ENCODE measurements around the gene RHBDL3. TPM values are rescaled to one million over a fixed set of nuclear protein-coding genes. Genes with fewer than 3 reads are reported as not detected.

RHBDL3 gene, protein sequence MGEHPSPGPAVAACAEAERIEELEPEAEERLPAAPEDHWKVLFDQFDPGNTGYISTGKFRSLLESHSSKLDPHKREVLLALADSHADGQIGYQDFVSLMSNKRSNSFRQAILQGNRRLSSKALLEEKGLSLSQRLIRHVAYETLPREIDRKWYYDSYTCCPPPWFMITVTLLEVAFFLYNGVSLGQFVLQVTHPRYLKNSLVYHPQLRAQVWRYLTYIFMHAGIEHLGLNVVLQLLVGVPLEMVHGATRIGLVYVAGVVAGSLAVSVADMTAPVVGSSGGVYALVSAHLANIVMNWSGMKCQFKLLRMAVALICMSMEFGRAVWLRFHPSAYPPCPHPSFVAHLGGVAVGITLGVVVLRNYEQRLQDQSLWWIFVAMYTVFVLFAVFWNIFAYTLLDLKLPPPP
- 2.9 to 5.2 TPM (median 4.6 TPM) in 5 replicates for total RNA-seq (2022; extraction: Qiagen RNA extraction; ENCODE audit: low read depth)

DNA sequence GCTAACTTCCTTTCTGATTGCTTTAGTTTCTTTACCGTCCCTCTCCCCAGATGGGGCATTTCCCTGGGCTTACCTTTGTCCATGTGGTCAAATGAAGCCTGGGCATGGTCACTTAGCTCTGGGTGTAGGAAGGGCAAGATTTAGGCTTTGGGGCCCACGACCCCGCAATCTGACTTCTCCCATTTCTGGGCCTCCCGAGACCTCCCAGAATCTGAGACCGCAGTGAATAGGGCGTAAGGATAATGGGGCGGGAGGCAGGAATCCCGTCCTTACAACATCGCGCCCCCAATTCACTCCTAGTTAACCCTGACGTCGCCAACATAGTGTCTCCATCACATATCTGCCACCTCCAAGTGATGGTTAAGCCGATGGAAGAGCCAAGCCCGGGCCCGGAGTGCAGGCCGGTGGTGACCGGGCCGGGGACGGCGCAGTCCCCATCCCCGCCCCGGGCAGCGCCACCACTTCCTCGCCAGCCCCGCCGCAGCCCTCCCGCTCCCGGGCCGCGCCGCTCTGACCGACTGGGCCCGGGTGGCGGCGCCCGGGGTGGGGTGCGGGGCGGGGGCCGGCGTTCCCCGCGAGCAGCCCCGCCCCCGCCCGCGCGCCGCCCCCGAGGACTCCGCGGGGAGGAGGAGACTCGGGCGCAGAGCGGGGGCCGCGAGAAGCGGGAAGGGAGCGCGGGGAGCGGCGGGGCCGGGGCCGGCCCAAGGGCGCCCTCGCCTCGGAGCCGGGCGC lies at the start of gene RHBDL3:
RHBDL3 (plus strand) TSS at position 641 of the 732 bp plus-strand sequence. CDS start 358 bp downstream, outside the sequence.

DNA sequence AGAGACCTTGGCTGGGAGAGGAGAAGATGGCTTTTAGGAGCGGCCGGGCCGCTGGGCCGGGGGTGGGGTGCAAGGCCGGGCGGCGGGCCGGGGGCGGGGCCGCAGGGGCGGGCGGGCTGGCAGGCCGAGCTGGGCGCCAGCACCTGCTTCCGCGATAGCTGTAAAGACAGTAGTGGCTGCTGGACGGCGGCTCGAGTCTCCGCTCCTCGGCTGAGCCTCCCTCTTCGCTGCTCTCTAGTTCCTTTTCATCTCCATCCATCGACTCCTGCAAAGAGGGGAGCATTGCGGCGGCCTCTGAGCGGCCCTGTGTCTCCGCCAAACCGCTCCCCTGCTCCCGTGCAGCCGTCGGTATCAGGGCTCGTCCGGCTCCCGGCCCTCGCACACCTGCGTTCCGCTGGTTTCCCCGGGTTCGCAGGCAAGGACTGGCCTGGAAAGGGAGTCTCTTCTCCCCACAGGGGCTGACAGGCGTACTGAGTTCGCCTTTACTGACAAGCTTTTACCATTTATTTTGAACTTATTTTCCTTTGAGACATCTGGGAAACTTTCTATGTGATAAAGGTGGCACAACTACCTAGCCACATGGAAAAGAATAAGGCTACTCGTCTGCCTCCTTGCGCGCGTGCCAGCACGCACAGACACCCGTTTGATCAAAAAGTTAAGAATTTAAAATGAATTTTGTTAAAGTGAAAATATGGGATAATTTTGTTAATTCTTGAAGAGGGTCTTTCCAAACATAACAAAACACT lies 76.4 kb downstream of the RHBDL3 start, which contains the start of gene C17orf75:
C17orf75 (minus strand) TSS at position 317 of the 746 bp plus-strand sequence; CDS start at position 283, 34 bp downstream.

DNA sequence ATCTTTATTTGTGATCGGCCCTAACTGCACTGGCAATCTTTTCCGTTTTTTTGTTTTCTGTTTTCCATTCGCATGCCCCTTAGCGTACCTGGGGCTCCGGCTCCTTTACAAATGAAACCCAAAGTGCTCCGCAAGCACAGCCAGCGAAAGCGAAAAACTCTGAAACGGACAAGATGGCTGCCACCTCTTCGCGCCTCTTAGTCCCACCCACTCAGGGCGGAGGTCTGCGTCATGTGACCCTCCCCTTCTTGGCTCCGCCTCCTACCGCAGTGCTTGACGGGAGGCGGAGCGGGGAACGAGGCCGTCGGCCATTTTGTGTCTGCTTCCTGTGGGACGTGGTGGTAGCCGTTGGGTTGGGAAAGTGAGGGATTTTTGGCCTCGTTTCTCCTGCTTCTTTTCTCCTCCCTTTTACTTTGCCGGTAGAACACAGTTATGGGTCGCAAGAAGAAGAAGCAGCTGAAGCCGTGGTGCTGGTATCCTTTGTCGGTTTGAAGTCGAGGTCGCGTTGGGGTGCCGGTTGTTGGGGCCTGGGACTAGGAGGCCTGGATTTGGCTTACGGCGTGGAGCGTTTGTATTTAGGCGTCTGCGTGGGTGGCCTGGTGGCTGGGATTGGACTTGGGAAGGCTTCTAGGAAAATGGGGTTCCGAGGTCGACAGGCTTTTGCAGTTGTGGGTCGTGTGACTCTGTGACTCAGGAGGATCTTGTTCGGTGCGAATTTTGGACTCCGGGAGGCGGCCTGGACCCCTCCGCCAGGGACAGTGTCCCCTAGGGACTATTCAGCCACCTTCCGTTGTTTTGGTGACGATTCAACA lies 84.4 kb downstream of the RHBDL3 start, which contains the start of gene ZNF207:
ZNF207 (plus strand) TSS at position 304 of the 812 bp plus-strand sequence; CDS start at position 433, 129 bp downstream.

Other genes with a start within 250 kb of the RHBDL3 start
- 11.6 to 26.0 TPM (median 25.5 TPM) in 5 replicates for gene RHOT1, start 123.3 kb upstream of the RHBDL3 start, total RNA-seq (2022; extraction: Qiagen RNA extraction; ENCODE audit: low read depth)
- 23.0 to 32.7 TPM (median 30.2 TPM) in 5 replicates for gene C17orf75, start 76.3 kb downstream of the RHBDL3 start, total RNA-seq (2022; extraction: Qiagen RNA extraction; ENCODE audit: low read depth)
- 198 to 256 TPM (median 242 TPM) in 5 replicates for gene ZNF207, start 84.3 kb downstream of the RHBDL3 start, total RNA-seq (2022; extraction: Qiagen RNA extraction; ENCODE audit: low read depth)
- gene PSMD11, start 178.7 kb downstream of the RHBDL3 start, total RNA-seq (2022; extraction: Qiagen RNA extraction; ENCODE audit: low read depth), result 176 to 265 TPM (median 210 TPM) in 5 replicates
- gene CDK5R1, start 221.2 kb downstream of the RHBDL3 start, total RNA-seq (2022; extraction: Qiagen RNA extraction; ENCODE audit: low read depth), result 2.7 to 3.5 TPM (median 3.3 TPM) in 5 replicates

Data from A549 treated with RU486 at 1 μM for 4 hours (cell line).